Neural progenitor cell (in vitro differentiated cells): ENCODE results near the gene ZNF738. TPM values are rescaled to one million over a fixed set of nuclear protein-coding genes. Genes with fewer than 3 reads are reported as not detected.
A peak's percentile ranks its signal among the peaks of the same experiment; 100 is the strongest.

Source experiments
- DNase-seq: peaks from one replicate; pipeline ENCODE4 v3.0.0-alpha.2; 2016; ENCODE audit warnings: low spot score
- H2AFZ ChIP-seq: fragments of 200-600 bp; sonication (generic); replicated peaks from 2 replicates; pipeline ENCODE4 v1.6.1; 2016; ENCODE audit warnings: antibody characterized with exemption
- H3F3A ChIP-seq: fragments of 200-600 bp; sonication (generic); 2 replicates; pipeline ENCODE4 v1.6.1; 2016; ENCODE audit warnings: antibody characterized with exemption, low read depth
- H3K27ac ChIP-seq: fragments of 200-600 bp; sonication (generic); 2 replicates; pipeline ENCODE4 v1.5.1; 2016; ENCODE audit warnings: mild to moderate bottlenecking
- H3K27me3 ChIP-seq: fragments of 200-600 bp; sonication (generic); 2 replicates; pipeline ENCODE4 v1.6.1; 2016; ENCODE audit warnings: mild to moderate bottlenecking, moderate library complexity
- H3K36me3 ChIP-seq: fragments of 200-600 bp; sonication (generic); 2 replicates; pipeline ENCODE4 v1.5.1; 2016
- H3K4me1 ChIP-seq: fragments of 200-600 bp; sonication (generic); 2 replicates; pipeline ENCODE4 v1.6.1; 2016; ENCODE audit warnings: mixed run types
- H3K4me2 ChIP-seq: fragments of 200-600 bp; sonication (generic); 2 replicates; pipeline ENCODE4 v1.6.1; 2016
- H3K4me3 ChIP-seq: fragments of 200-600 bp; sonication (generic); 2 replicates; pipeline ENCODE4 v1.5.1; 2016
- H3K79me2 ChIP-seq: fragments of 200-600 bp; sonication (generic); 2 replicates; pipeline ENCODE4 v1.6.1; 2016; ENCODE audit warnings: low read depth
- H3K9ac ChIP-seq: fragments of 200-600 bp; sonication (generic); 2 replicates; pipeline ENCODE4 v1.6.1; 2016
- H3K9me3 ChIP-seq: fragments of 200-600 bp; sonication (generic); 2 replicates; pipeline ENCODE4 v1.5.1; 2016; ENCODE audit warnings: low read depth
- H4K20me1 ChIP-seq: fragments of 200-600 bp; sonication (generic); 2 replicates; pipeline ENCODE4 v1.6.1; 2016; ENCODE audit warnings: low read depth
- H3K27ac Mint-ChIP-seq: 3 replicates; pipeline ENCODE4 v1.8.0; 2021; ENCODE audit warnings: mixed read lengths
- H3K27me3 Mint-ChIP-seq: 2 replicates; pipeline ENCODE4 v1.8.0; 2022; ENCODE audit warnings: low read depth, mild to moderate bottlenecking, inconsistent platforms, moderate library complexity, mixed read lengths; ENCODE audit not compliant: insufficient read depth
- H3K36me3 Mint-ChIP-seq: 3 replicates; pipeline ENCODE4 v1.8.0; 2021; ENCODE audit warnings: mixed read lengths
- H3K4me1 Mint-ChIP-seq: 3 replicates; pipeline ENCODE4 v1.8.0; 2021; ENCODE audit warnings: mixed read lengths
- H3K4me3 Mint-ChIP-seq: 3 replicates; pipeline ENCODE4 v1.8.0; 2021; ENCODE audit warnings: mild to moderate bottlenecking, moderate library complexity, mixed read lengths
- H3K9me3 Mint-ChIP-seq: 3 replicates; pipeline ENCODE4 v1.8.0; 2020; ENCODE audit warnings: mixed read lengths
- CTCF ChIP-seq: fragments of 200-600 bp; sonication (generic); IDR thresholded peaks from 2 replicates; pipeline ENCODE4 v1.5.1; 2017; ENCODE audit warnings: antibody characterized with exemption, mild to moderate bottlenecking
- EZH2 ChIP-seq: fragments of 200-600 bp; sonication (generic); IDR thresholded peaks from 2 replicates; pipeline ENCODE4 v1.6.1; 2017; ENCODE audit warnings: antibody characterized with exemption, mild to moderate bottlenecking, moderate library complexity
- EZH2phosphoT487 ChIP-seq: fragments of 200-600 bp; sonication (generic); IDR thresholded peaks from 2 replicates; pipeline ENCODE4 v1.6.1; 2017; ENCODE audit warnings: antibody characterized with exemption
- total RNA-seq: library from RNA; depleted of rRNA; stranded (reverse); fragments of >200 nt; gene quantifications from 2 replicates; pipeline ENCODE4 v1.2.3, GENCODE V29; 2015; ENCODE audit warnings: low replicate concordance

The ZNF738 gene
- total RNA-seq, 1 donor from 2014 or later = 268 TPM

- no peak for DNase-seq
- Mint-ChIP-seq H3K4me3 (no peak overlapping the region), H3K27me3 (peaks cover 3% of the 10 kb centered on the region), H3K9me3 (peaks cover 59% of the 10 kb centered on the region), H3K4me1 (no peaks in the 10 kb centered on the region), H3K36me3 (peaks cover 41% of the 10 kb centered on the region), H3K27ac (no peak overlapping the region)
- peaks cover 68% of the 10 kb centered on the region for H3K79me2 ChIP-seq
- H3K36me3 ChIP-seq = no peaks in the 10 kb centered on the region
- peak overlapping the region; percentile 96 for H3K4me3 ChIP-seq
- no peak for TF ChIP-seq EZH2
- no peak for TF ChIP-seq CTCF
- no peak for TF ChIP-seq EZH2phosphoT487
- no peak overlapping the region for H3K9ac ChIP-seq
- H3F3A ChIP-seq = peaks cover 5% of the 10 kb centered on the region
- H3K9me3 ChIP-seq = no peaks in the 10 kb centered on the region
- H3K27ac ChIP-seq = no peak overlapping the region
- no peaks in the 10 kb centered on the region for H4K20me1 ChIP-seq
- H2AFZ ChIP-seq = no peak overlapping the region
- peaks cover 5% of the 10 kb centered on the region for H3K4me1 ChIP-seq
- H3K4me2 ChIP-seq = no peak overlapping the region
- H3K27me3 ChIP-seq = no peaks in the 10 kb centered on the region
Measured at GRCh38 chr19:21398851-21399250, 40.1 kb downstream of the ZNF738 start.

DNA sequence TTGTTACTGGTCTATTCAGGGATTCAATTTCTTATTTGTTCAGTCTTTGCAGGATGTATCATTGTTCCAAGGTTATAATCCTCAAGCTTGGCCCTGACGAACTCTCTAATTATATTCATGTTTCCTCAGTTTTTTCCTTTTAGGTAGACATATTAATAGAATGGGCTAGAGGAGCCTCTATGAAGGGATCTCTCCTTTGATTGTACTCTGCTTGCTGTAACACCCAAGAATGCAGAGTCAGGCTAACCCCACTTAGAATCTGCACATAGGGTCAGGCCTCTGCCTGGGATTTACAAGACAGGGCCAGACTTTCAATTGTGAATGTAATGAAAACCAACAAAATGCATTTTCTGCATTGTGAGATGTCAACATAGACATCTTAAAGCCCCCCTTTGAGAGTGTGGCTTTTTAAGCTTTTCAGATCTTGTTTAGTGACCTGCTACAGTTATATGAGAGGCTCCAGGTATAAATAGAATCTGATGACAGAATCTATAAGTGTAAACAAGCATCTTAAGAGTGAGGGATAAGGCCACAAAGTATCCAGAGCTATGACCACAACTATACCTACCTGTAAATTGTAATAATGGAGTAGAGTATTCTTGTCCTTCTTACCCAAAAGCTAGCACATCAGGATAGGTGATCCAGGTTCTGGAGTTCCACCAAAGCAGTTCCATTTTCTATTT lies 43.6 kb downstream of the ZNF738 start:
- peaks cover under 1% of the 10 kb centered on the region for H3F3A ChIP-seq
- peaks cover 5% of the 10 kb centered on the region for H3K4me1 ChIP-seq
- no peak for TF ChIP-seq CTCF
- no peak for TF ChIP-seq EZH2phosphoT487
- no peak for TF ChIP-seq EZH2
- no peak overlapping the region for H3K27ac Mint-ChIP-seq
- H3K27ac ChIP-seq = no peak overlapping the region
- H3K4me3 ChIP-seq = no peak overlapping the region
- H3K27me3 Mint-ChIP-seq = no peaks in the 10 kb centered on the region
- no peak overlapping the region for H3K4me3 Mint-ChIP-seq
- no peak for DNase-seq
- H3K27me3 ChIP-seq = no peaks in the 10 kb centered on the region
- H3K36me3 Mint-ChIP-seq = peaks cover 56% of the 10 kb centered on the region
- H3K4me1 Mint-ChIP-seq = no peaks in the 10 kb centered on the region
- H2AFZ ChIP-seq = no peak overlapping the region
- peaks cover 11% of the 10 kb centered on the region for H3K36me3 ChIP-seq
- no peak overlapping the region for H3K9ac ChIP-seq
- no peak overlapping the region for H3K4me2 ChIP-seq
- peaks cover 88% of the 10 kb centered on the region for H3K79me2 ChIP-seq
- H4K20me1 ChIP-seq = no peaks in the 10 kb centered on the region
- H3K9me3 ChIP-seq = no peaks in the 10 kb centered on the region
- peaks cover 56% of the 10 kb centered on the region for H3K9me3 Mint-ChIP-seq

- Mint-ChIP-seq H3K36me3 (peaks cover 62% of the 10 kb centered on the region), H3K27me3 (peaks cover 2% of the 10 kb centered on the region), H3K4me1 (no peaks in the 10 kb centered on the region), H3K27ac (no peak overlapping the region), H3K4me3 (no peak overlapping the region), H3K9me3 (peaks cover 65% of the 10 kb centered on the region)
- no peak for DNase-seq
- Histone ChIP-seq H3K36me3 (peaks cover 38% of the 10 kb centered on the region), H3K79me2 (peaks cover 11% of the 10 kb centered on the region), H3K27me3 (no peaks in the 10 kb centered on the region), H2AFZ (no peak overlapping the region), H3K4me3 (no peak overlapping the region), H3K4me1 (no peaks in the 10 kb centered on the region), H3K4me2 (no peak overlapping the region), H3K9me3 (no peaks in the 10 kb centered on the region), H3K9ac (no peak overlapping the region), H3K27ac (no peak overlapping the region), H4K20me1 (no peaks in the 10 kb centered on the region), H3F3A (no peaks in the 10 kb centered on the region)
- TF ChIP-seq CTCF (no peak), EZH2phosphoT487 (no peak), EZH2 (no peak)
Measured at GRCh38 chr19:21410166-21410565, 51.4 kb downstream of the ZNF738 start.
